Nephron (organoid): Measurements from ENCODE around the gene HOXA3.
A peak's percentile ranks its signal among the peaks of the same experiment; 100 is the strongest.

Experiments used
- H3K27ac Mint-ChIP-seq, 3 experiments: 2 replicates each; pipeline ENCODE4 v1.8.0; 2020; ENCODE audit warnings: mixed read lengths in 3 of 3, mild to moderate bottlenecking in 2 of 3, moderate library complexity in 1 of 3
- H3K27me3 Mint-ChIP-seq: 2 replicates; pipeline ENCODE4 v1.8.0; 2021; ENCODE audit warnings: low read depth, mild to moderate bottlenecking, moderate library complexity, mixed read lengths
- H3K36me3 Mint-ChIP-seq: 2 replicates; pipeline ENCODE4 v1.8.0; 2020; ENCODE audit warnings: low read depth, mixed read lengths
- H3K4me1 Mint-ChIP-seq: 2 replicates; pipeline ENCODE4 v1.8.0; 2020; ENCODE audit warnings: mixed read lengths
- H3K4me3 Mint-ChIP-seq, 3 experiments: 2 replicates each; pipeline ENCODE4 v1.8.0; 2020; ENCODE audit warnings: mild to moderate bottlenecking in 3 of 3, mixed read lengths in 3 of 3, moderate library complexity in 2 of 3
- H3K9me3 Mint-ChIP-seq: 2 replicates; pipeline ENCODE4 v1.8.0; 2020; ENCODE audit warnings: mixed read lengths
- TF ChIP-seq, protein P1 (sequence below), 3 experiments: fragments of 200-600 bp; sonication (generic); IDR thresholded peaks; one replicate each; pipeline ENCODE4 v1.5.0; 2021; ENCODE audit warnings: antibody characterized with exemption in 3 of 3; ENCODE audit not compliant: unreplicated experiment in 3 of 3

The HOXA3 gene

DNA sequence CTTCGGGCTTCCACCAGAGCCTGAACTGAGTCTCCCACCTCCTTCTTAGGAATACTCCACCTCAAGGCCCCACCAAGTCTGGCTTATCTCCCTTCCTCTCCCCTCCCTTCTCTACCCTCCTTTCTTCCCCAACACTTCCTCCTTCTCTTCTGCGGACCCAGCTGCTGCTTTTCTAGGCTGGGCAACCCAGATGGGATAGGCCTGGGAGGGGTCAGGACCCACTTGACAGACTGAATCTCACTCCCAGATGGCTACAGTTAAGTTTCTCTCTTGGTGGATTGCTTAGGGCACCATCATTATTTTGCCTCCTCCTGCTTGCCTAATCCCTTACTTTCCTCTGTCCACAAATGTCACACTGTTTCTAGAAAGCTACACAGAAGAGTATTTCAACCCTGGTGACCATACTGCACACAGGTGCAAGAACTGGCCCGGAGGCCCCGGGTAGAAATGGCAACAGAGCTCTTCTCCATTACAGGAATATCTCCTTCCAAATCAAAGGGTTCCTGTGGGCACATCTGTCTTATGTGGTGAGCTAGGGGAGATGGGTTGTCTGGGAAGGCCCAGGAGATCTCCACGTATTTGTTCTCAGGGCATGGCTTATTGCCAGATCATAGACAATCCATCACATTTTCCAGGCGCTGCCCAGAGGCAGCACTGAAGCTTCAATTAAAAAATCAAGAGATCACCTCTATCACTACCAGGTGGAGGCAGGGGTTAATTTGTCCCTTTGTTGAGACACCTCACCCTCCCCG, 37.8 kb upstream of the HOXA3 start:
- Mint-ChIP-seq H3K36me3 (no peaks in the 10 kb centered on the region), H3K27me3 (peaks cover 100% of the 10 kb centered on the region), H3K4me1 (peaks cover 42% of the 10 kb centered on the region), H3K27ac (peak overlapping the region in 2 of 3 experiments; percentile 3 to 97), H3K4me3 (peak overlapping the region; percentile 56 to 92 (median 71)), H3K9me3 (no peaks in the 10 kb centered on the region)
- TF ChIP-seq, protein P1, sequence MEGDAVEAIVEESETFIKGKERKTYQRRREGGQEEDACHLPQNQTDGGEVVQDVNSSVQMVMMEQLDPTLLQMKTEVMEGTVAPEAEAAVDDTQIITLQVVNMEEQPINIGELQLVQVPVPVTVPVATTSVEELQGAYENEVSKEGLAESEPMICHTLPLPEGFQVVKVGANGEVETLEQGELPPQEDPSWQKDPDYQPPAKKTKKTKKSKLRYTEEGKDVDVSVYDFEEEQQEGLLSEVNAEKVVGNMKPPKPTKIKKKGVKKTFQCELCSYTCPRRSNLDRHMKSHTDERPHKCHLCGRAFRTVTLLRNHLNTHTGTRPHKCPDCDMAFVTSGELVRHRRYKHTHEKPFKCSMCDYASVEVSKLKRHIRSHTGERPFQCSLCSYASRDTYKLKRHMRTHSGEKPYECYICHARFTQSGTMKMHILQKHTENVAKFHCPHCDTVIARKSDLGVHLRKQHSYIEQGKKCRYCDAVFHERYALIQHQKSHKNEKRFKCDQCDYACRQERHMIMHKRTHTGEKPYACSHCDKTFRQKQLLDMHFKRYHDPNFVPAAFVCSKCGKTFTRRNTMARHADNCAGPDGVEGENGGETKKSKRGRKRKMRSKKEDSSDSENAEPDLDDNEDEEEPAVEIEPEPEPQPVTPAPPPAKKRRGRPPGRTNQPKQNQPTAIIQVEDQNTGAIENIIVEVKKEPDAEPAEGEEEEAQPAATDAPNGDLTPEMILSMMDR (IDR thresholded peaks at IDR 0.05; ENCODE audit: unreplicated experiment in 3 of 3): no peak

DNA sequence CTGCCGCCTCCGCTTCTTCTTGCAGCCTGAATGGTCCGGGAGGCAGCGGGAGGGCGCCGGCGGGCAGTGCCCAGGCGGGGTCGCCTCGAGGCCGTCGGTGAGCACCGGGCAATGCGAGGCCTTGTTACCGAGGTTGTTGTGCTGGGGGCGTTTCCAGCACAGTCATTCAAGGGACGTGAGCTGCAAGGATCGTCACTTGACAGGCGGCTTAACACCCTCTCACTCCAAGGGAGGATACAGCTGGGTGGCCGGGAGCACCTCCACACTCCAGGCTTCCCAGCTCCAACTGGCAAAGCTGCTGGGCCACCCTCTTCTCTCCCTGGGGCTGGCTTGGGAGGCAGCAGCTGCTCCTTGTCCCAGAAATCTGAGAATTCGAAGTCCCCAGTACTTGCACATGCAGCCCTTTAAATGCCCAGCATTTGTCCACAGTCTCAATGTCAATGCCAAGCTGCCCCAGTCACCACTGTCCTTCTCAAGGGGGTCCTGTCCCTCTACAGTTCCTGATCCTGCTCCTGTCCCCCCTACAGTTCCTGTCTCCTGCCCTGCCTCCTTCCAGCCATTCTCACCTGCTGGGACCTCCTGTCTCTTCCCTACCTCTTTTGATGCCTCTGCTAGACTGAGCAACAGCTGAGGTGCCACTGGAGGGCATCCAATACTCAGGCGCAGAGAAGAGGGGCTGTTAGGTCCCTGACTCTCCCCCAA, 37.1 kb upstream of the HOXA3 start:
- peaks cover 100% of the 10 kb centered on the region for H3K27me3 Mint-ChIP-seq
- peak overlapping the region in 1 of 3 experiments; percentile 97 for H3K27ac Mint-ChIP-seq
- TF ChIP-seq, protein P1 (IDR thresholded peaks at IDR 0.05; ENCODE audit: unreplicated experiment in 3 of 3): no peak
- peaks cover 47% of the 10 kb centered on the region for H3K4me1 Mint-ChIP-seq
- no peaks in the 10 kb centered on the region for H3K36me3 Mint-ChIP-seq
- H3K4me3 Mint-ChIP-seq: peak overlapping the region; percentile 55 to 92 (median 71)
- H3K9me3 Mint-ChIP-seq: no peaks in the 10 kb centered on the region

DNA sequence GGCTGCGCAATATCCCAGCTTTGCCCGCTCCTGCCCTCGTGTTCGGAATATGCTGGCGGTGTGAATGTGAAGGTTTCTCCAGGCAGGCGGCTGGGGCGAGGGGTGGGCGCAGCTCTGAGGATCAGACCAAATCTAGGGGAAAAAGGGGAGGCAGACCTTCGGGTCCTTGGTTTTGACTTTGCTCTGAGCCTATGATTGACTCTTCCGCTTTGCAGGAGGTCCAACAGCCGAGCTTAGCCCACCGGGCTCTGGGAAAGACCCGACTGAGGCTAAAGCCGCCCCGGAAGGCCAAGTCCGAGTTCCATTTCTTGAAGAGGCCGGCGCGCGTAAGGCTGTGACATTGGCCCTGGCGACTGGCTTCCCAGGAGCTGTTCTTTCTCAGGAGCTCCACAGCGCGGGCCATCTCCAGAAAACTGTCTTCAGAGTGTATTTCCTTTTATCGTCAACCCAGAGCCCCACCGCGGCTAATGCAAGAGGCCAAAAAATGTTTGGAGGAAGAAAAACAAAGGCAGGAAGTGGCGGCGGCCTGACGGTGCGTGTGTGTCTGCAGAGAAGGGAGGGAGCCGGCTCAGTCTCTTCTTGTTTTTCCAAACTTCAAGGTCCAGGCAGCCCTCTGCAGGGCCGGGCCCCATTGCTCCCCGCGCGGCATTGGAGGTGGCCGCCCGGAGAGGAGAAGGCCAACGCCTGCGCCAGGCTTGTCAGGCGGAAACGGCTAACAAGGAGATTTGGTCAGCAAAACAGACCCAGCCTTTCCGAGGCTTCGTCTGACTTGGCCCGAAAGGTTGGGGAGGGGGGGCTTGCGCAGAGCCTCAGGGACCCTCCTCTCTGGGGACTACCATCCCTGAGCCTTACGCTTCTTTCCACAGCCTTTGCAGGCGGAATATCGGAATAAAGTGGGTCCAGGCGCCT, 36.3 kb upstream of the HOXA3 start:
- H3K9me3 Mint-ChIP-seq: no peaks in the 10 kb centered on the region
- H3K4me1 Mint-ChIP-seq: peaks cover 43% of the 10 kb centered on the region
- peaks cover 100% of the 10 kb centered on the region for H3K27me3 Mint-ChIP-seq
- peak overlapping the region; percentile 71 to 92 (median 79) for H3K4me3 Mint-ChIP-seq
- H3K36me3 Mint-ChIP-seq: no peaks in the 10 kb centered on the region
- TF ChIP-seq, protein P1 (IDR thresholded peaks at IDR 0.05; ENCODE audit: unreplicated experiment in 3 of 3): no peak
- H3K27ac Mint-ChIP-seq: peak overlapping the region; percentile 53 to 97 (median 78)

DNA sequence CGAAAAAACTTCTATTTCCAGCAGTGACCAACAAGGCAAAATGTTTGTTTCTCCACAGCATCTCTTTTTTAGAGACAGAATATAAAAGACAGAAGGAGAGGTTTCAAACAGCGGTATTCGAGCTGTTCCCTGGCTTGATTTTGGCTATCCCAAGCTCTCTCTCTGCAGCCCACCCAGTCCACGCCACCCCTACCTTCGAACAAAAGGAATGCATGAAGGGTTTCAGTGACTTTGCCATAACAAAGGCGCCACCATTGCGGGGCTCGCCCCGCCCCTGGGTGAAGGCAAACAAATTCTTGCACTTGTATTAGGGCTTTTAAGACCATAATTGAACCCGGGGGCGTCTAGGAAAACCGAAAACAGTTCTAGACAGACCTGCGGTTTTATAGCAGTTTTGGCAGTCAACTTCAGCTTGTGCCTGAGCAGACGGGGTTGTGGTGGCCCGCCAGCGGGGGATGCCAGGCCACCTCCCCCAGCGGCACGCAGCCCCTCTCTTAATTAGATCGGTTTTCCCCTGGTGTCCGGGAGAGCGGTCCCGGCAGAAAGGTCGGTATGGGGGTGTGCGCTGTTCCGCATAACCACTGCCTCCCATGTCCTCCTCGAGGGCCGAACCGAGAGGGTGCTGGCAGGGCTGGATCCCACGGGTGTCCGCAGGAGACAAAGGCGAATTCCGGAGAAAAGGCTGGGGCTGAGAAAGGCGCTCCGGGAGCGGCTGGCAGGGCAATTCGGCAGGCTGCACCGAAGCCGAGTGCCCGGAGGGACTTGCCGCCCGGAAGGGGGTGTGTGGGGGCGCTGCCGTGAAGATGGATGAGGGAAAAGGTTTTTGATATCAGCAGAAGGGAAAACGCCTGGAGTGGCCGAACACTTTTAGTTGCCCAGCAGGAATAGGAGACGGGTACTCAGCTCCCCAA, 35.3 kb upstream of the HOXA3 start:
- Mint-ChIP-seq H3K4me1 (peaks cover 41% of the 10 kb centered on the region), H3K4me3 (peak overlapping the region; percentile 71 to 92 (median 79)), H3K36me3 (no peaks in the 10 kb centered on the region), H3K27ac (peak overlapping the region; percentile 53 to 97 (median 78)), H3K27me3 (peaks cover 100% of the 10 kb centered on the region), H3K9me3 (no peaks in the 10 kb centered on the region)
- TF ChIP-seq, protein P1 (IDR thresholded peaks at IDR 0.05; ENCODE audit: unreplicated experiment in 3 of 3): no peak
